GM18499 (cell line): ENCODE results near the gene ANKRD34A.

Experiments used
- ATAC-seq: cut with Tn5 transposase; IDR thresholded peaks from one replicate; pipeline ENCODE4 v1.9.1; 2021; ENCODE audit warnings: moderate number of reproducible peaks; ENCODE audit not compliant: insufficient read depth, unreplicated experiment

Gene ANKRD34A

GRCh38 chr1:145991735-145992412, 27.5 kb upstream of the ANKRD34A start:
- ATAC-seq, result no peak

DNA sequence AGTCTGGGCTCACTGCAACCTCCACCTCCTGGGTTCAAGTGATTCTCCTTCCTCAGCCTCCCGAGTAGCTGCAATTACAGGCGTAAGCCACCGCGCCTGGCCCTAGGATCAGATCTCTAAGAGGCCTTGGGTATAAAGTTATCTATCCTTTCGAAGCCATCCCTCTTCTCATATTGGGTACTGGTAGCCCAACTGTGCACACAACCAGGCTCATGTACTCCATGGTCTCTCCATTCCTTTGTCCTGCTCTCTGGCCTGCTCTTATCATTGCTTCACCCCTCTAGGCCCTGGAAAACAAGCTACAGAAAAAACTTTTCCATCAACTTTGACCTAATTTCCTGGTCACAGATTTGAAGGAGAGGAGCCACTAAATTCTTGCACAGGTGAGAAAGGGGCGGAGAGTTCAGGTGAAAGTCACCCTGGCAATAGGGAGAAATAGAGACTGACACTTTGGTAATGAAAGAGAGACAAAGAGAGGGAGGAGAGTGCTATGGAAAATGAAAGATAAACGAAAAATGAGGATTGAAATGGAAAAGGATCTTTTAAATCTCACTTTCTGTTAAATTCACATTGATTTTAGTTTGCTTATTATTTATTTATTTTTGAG, 26.0 kb upstream of the ANKRD34A start:
- ATAC-seq, result no peak

DNA sequence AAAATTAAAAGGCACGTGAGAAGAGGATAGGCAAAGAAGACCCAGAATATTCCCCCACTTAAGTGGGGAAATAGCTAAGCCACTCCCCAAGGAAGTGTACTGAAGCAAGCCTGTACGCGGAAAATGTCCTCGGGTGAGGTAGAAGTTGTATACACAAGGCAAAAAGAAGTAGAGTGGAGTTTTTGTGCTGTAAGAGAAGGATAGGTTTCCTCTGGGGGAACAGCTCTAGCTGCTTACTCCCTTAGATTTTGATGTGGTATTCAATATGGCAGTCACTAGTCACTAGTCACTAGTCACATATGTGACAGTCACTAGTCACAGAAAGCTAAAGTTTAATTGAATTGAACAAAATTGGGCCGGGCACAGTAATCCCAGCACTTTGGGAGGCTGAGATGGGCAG, 24.4 kb upstream of the ANKRD34A start:
- ATAC-seq, result no peak

- ATAC-seq, result no peak
Observed at GRCh38 chr1:145987926-145988325, 23.6 kb upstream of the ANKRD34A start.

- ATAC-seq, result no peak
Observed at GRCh38 chr1:145986551-145986950, 22.2 kb upstream of the ANKRD34A start.

GRCh38 chr1:145985502-145986439, 21.4 kb upstream of the ANKRD34A start:
- no peak for ATAC-seq

- no peak for ATAC-seq
Observed at GRCh38 chr1:145985129-145985501, 20.7 kb upstream of the ANKRD34A start.

- ATAC-seq, result no peak
Observed at GRCh38 chr1:145983960-145984830, 19.8 kb upstream of the ANKRD34A start.

GRCh38 chr1:145983206-145983675, 18.9 kb upstream of the ANKRD34A start:
- ATAC-seq, result no peak

DNA sequence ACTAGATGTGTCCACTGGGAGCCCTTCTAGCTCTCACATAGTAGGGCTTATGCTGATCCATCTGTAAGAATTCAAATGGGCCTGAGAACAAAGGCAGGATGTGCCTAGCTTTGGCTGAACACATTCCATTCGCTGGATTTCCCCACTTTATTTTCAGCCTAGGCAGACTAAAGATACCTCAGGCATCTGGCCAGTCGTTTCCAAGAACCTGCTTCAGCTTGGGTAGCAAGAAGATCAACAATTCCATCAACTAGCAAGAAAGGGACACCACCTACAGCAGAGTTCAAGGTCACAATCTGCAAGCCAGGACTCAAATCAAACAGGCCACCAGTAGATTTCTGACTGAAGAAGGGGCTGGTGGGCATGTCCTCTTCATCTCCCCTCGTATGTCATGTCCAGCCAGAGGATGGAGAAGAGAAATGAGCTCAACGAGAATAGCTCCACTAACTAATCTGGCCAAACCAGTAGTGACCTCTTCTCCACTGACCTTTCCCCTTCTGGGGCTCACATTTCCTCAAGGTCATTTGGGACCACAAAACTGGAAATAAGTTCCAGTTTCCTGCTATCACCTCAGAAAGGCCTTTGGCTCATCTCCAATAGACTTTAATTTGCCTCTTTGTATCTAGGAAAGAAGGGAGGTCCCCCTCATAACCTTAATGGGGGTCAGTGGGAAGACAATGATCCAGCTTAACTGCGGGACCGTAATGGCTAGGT, 17.8 kb upstream of the ANKRD34A start:
- ATAC-seq, result no peak

- ATAC-seq, result no peak
Observed at GRCh38 chr1:145980457-145980994, 16.2 kb upstream of the ANKRD34A start.

DNA sequence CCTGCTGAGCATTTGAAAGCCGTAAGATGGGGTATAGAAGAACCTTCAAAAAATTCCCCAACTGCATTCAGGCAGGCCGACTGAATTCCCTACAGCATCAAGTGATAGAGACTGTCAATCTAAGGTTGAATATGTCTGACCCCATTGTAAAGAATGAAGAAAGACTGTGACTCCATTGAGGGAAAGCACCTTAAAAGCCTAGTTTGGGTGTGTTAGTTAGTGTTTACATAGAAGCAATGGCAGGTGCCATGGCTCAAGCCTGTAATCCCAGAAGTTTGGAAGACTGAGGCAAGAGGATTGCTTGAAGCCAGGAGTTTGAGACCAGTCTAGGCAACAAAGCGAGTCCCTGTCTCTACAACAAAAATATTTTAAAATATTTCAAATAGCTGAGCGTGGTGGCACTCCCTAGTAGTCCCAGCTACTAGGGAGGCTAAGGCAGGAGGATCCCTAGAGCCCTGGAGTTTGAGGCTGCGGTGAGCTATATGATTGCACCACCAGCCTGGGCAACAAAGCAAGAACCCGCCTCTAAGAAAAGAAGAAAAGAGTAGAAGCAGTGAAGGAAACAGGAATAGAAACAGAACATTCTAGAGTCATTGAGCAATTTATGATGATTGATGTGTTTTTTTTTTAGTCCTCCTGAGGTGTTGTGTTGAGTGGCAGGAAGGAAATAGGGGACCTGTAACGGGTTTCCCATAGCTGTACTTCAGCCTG, 15.5 kb upstream of the ANKRD34A start:
- peak; percentile 21 for ATAC-seq

DNA sequence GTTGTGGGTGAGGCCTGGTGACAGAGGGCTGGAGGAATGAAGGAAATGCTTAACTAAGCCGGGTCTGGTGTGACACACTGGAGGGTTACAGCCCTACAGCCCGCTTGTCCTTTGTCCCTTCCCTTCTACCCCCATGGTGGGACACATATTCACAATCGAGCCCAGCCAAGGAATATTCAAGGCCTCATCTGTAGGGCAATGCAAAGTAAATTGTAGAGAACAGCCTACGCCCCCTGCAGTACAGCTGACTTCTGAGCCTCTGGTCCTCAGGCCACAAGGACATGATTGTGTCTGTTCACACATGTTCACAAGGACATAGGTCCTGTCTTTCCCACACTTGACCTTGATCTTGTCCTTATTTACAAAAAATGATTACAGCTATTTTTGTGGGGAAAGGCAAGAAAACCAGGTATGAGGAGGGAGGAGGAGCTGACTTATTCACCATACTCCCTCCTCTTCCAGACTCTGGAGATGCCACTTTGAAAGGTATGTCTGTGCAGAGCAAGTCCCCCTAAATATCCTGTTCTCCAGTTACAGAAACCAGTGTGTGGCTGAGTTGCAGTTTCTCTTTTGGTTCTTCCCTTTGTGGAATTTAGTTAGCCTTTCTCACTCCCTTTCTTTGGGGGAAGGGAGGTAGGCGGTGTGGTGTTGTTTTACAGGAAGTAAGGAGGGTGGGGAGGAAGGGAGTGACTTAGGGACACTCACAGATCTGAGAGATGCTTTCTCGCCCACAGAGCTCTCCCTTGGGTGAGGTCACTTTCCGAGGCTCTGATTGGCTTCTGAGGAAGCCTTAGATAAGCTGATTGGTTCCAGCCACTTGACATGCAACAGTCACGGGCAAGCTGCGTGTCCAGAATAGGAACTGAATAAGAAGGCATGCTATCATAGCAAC, 14.7 kb upstream of the ANKRD34A start:
- peak; percentile 83 for ATAC-seq

- ATAC-seq, result no peak
Observed at GRCh38 chr1:145978471-145978853, 14.1 kb upstream of the ANKRD34A start.

DNA sequence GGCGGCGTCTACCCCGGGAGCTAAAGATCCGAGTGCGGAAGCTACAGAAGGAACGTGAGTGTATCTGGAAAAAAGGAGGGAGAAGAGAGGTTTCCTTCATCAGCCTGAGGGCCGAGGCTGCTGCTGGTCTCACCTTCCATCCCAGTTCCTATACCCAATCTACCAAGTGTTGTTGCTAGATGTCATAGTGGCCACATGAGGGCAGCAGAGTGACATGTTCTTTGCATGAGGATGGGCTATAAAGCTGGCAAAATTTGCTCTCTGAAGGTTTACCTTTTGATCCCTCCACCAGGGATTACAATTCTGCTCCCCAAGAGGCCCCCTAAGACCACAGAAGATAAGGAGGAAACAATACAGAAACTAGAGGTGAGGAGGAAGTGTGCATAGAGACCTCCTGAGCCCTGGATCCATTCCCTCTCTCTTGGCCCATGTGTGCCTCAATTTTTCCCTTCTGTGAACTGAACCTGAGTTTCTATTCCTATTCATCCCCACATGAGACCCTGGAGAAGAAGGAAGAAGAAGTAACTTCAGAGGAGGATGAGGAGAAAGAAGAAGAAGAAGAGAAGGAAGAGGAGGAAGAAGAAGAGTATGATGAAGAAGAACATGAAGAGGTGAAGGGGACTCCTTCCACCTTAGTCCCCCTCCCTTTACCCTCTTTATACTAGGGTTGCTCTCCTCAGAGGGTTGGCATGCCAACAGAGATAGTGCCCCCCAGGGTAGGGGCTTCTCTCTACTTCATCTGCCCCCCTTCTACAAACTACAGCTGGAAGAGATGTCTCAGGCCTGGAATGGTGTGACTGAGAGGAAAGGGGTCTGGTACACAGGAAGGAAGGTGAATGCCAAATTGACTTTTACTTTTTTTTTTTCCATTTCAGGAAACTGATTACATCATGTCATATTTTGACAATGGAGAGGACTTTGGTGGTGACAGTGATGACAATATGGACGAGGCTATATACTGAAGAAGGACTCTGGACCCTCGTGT, 13.4 kb upstream of the ANKRD34A start:
- no peak for ATAC-seq

DNA sequence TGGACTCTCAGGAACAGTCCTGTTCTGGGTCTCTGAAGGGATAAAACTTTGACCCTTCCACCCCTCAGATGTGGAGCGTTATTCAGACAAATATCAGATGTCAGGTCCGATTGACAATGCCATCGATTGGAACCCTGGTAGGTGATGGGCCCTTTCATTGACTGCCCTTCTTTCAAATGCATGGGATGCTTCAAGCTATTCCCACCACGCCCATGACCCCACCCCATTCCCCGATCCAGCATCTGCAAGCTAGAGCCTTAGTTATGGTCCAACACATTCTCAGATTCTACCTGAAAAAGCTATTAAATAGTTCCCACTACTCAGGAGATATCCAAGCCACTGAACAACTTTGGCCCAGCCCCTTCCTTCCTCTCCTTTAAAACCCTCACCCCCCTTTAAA, 12.6 kb upstream of the ANKRD34A start:
- no peak for ATAC-seq

GRCh38 chr1:145975216-145975615, 10.8 kb upstream of the ANKRD34A start:
- ATAC-seq, result no peak
